Loucy (cell line): ENCODE measurements around the gene RBFOX2.
"Not testable (repeated sequence)": the region's sequence is repeated elsewhere in the genome, so short reads cannot be mapped to it uniquely, and the experiment has no call there.

Source experiments
- H2AFZ ChIP-seq: fragments of 200-600 bp; sonication (generic); 2 replicates; pipeline ENCODE4 v1.6.0; 2016; ENCODE audit warnings: antibody characterized with exemption, mild to moderate bottlenecking, low read length, moderate library complexity
- H3F3A ChIP-seq: fragments of 200-600 bp; 2 replicates; pipeline ENCODE4 v1.6.0; 2016; ENCODE audit warnings: antibody characterized with exemption, low read depth, mild to moderate bottlenecking
- H3K27me3 ChIP-seq: fragments of 200-600 bp; sonication (generic); 2 replicates; pipeline ENCODE4 v1.6.1; 2014; ENCODE audit warnings: low read length, mild to moderate bottlenecking; ENCODE audit not compliant: insufficient read depth, poor library complexity, severe bottlenecking
- H3K36me3 ChIP-seq: fragments of 200-600 bp; sonication (generic); 2 replicates; pipeline ENCODE4 v1.6.1; 2016; ENCODE audit warnings: low read length; ENCODE audit not compliant: insufficient read depth
- H3K4me1 ChIP-seq: fragments of 200-600 bp; sonication (generic); 2 replicates; pipeline ENCODE4 v1.5.1; 2014; ENCODE audit warnings: low read length, mild to moderate bottlenecking; ENCODE audit not compliant: insufficient read depth, poor library complexity, severe bottlenecking
- H3K4me2 ChIP-seq: fragments of 200-600 bp; sonication (generic); 2 replicates; pipeline ENCODE4 v1.6.0; 2014; ENCODE audit warnings: antibody characterized with exemption, low read length, low read depth, mild to moderate bottlenecking; ENCODE audit not compliant: poor library complexity, severe bottlenecking
- H3K4me3 ChIP-seq: fragments of 200-600 bp; sonication (generic); 2 replicates; pipeline ENCODE4 v1.5.1; 2014; ENCODE audit warnings: low read length, mild to moderate bottlenecking, mixed read lengths; ENCODE audit not compliant: poor library complexity, severe bottlenecking
- H3K79me2 ChIP-seq: fragments of 200-600 bp; sonication (generic); 2 replicates; pipeline ENCODE4 v1.6.1; 2014; ENCODE audit warnings: low read length; ENCODE audit not compliant: insufficient read depth
- H3K9ac ChIP-seq: fragments of 200-600 bp; sonication (generic); 2 replicates; pipeline ENCODE4 v1.6.0; 2014; ENCODE audit warnings: mild to moderate bottlenecking, low read depth, low read length, moderate library complexity; ENCODE audit not compliant: poor library complexity, severe bottlenecking
- H3K9me2 ChIP-seq: fragments of 200-600 bp; sonication (generic); replicated peaks from 2 replicates; pipeline ENCODE4 v1.6.1; 2016; ENCODE audit warnings: low read depth, low read length, mixed read lengths
- H3K9me3 ChIP-seq: fragments of 200-600 bp; sonication (generic); 2 replicates; pipeline ENCODE4 v1.6.1; 2014; ENCODE audit warnings: mild to moderate bottlenecking, antibody characterized with exemption, low read length, low read depth; ENCODE audit not compliant: insufficient read depth
- H4K20me1 ChIP-seq: fragments of 200-600 bp; sonication (generic); 2 replicates; pipeline ENCODE4 v1.6.0; 2014; ENCODE audit warnings: antibody characterized with exemption, low read length, mild to moderate bottlenecking; ENCODE audit not compliant: insufficient read depth, poor library complexity, severe bottlenecking
- EZH2phosphoT487 ChIP-seq: fragments of 200-600 bp; IDR thresholded peaks from 2 replicates; pipeline ENCODE4 v1.6.1; 2018; ENCODE audit warnings: antibody characterized with exemption, mild to moderate bottlenecking, moderate library complexity, borderline replicate concordance
- TF ChIP-seq, protein P1 (sequence below): fragments of 200-600 bp; sonication (generic); conservative IDR thresholded peaks from 2 replicates; pipeline ENCODE4 v1.5.1; 2014; ENCODE audit warnings: mild to moderate bottlenecking, antibody characterized with exemption, low read length

Gene RBFOX2

DNA sequence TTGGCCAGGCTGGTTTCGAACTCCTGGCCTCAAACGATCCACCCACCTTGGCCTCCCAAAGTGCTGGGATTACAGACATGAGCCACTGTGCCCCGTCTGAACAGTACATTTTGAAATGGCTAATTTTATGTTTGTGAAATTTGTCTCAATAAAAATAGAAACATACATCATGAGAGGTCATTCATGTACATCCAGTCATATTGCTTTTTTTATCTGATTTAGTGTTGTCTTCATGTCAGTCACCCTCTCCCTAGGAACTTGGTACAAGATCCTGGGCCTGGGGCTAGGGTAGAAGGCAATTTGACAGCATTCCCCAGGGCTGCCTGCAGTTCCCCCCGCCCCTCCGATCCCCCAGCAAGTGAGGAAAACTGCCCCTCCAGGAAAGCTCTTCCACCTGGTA lies 46.6 kb upstream of the RBFOX2 start:
- H4K20me1 ChIP-seq = no peaks in the 10 kb centered on the region
- H3K9me3 ChIP-seq = no peaks in the 10 kb centered on the region
- no peaks in the 10 kb centered on the region for H3K9me2 ChIP-seq
- H3K4me3 ChIP-seq = no peak overlapping the region
- no peak for TF ChIP-seq EZH2phosphoT487
- TF ChIP-seq, protein P1, sequence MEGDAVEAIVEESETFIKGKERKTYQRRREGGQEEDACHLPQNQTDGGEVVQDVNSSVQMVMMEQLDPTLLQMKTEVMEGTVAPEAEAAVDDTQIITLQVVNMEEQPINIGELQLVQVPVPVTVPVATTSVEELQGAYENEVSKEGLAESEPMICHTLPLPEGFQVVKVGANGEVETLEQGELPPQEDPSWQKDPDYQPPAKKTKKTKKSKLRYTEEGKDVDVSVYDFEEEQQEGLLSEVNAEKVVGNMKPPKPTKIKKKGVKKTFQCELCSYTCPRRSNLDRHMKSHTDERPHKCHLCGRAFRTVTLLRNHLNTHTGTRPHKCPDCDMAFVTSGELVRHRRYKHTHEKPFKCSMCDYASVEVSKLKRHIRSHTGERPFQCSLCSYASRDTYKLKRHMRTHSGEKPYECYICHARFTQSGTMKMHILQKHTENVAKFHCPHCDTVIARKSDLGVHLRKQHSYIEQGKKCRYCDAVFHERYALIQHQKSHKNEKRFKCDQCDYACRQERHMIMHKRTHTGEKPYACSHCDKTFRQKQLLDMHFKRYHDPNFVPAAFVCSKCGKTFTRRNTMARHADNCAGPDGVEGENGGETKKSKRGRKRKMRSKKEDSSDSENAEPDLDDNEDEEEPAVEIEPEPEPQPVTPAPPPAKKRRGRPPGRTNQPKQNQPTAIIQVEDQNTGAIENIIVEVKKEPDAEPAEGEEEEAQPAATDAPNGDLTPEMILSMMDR = no peak
- H3K36me3 ChIP-seq = no peaks in the 10 kb centered on the region
- H3K27me3 ChIP-seq = no peaks in the 10 kb centered on the region
- H3K79me2 ChIP-seq = no peaks in the 10 kb centered on the region
- H2AFZ ChIP-seq = no peak overlapping the region
- no peak overlapping the region for H3K4me2 ChIP-seq
- no peak overlapping the region for H3K9ac ChIP-seq
- H3K4me1 ChIP-seq = no peaks in the 10 kb centered on the region
- no peaks in the 10 kb centered on the region for H3F3A ChIP-seq

DNA sequence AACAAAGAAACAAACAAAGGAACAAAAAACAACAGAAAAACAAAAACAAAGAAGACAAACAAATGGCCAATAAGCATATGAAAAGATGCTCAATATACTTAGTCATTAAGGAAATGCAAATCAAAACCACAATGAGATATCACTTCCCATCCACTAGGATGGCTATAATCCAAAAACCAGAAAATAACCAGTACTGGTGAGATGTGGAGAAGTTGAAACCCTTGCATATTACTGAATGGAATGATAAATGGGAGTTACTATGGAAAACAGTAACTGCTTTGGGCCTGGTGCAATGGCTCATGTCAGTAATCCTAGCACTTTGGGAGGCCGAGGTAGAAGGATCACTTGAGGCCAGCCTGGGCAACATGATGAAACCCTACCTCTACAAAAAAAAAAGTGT lies 44.9 kb upstream of the RBFOX2 start:
- H3K27me3 ChIP-seq = no peaks in the 10 kb centered on the region
- no peak overlapping the region for H3K4me3 ChIP-seq
- no peaks in the 10 kb centered on the region for H3K36me3 ChIP-seq
- H4K20me1 ChIP-seq = no peaks in the 10 kb centered on the region
- TF ChIP-seq, protein P1 = no peak
- TF ChIP-seq EZH2phosphoT487 = no peak
- H3K9ac ChIP-seq = no peak overlapping the region
- H3F3A ChIP-seq = no peaks in the 10 kb centered on the region
- no peaks in the 10 kb centered on the region for H3K9me3 ChIP-seq
- no peaks in the 10 kb centered on the region for H3K79me2 ChIP-seq
- H3K4me1 ChIP-seq = no peaks in the 10 kb centered on the region
- H3K9me2 ChIP-seq = no peaks in the 10 kb centered on the region
- H3K4me2 ChIP-seq = no peak overlapping the region
- H2AFZ ChIP-seq = no peak overlapping the region

DNA sequence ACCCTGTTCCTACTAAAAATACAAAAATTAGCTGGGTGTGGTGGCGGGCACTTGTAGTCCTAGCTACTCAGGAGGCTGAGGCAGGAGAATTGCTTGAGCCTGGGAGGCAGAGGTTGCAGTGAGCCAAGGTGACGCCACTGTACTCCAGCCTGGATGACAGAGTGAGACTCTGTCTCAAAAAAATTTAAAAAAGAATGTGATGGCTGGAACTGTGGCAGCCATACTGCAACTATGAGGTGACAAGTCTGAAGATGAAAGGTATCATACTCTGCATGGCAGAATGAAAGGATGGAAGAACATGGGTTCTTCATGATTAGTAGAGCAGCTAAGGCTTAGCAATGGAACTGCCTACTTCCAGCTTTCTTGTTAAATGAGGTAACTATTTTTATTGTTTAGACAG lies 42.0 kb upstream of the RBFOX2 start:
- H3F3A ChIP-seq, H3K79me2 ChIP-seq, H3K9ac ChIP-seq, H3K36me3 ChIP-seq, H3K27me3 ChIP-seq, H3K4me1 ChIP-seq, H3K9me2 ChIP-seq, H3K4me3 ChIP-seq, H3K9me3 ChIP-seq, H4K20me1 ChIP-seq, H2AFZ ChIP-seq, H3K4me2 ChIP-seq: not testable (repeated sequence)

DNA sequence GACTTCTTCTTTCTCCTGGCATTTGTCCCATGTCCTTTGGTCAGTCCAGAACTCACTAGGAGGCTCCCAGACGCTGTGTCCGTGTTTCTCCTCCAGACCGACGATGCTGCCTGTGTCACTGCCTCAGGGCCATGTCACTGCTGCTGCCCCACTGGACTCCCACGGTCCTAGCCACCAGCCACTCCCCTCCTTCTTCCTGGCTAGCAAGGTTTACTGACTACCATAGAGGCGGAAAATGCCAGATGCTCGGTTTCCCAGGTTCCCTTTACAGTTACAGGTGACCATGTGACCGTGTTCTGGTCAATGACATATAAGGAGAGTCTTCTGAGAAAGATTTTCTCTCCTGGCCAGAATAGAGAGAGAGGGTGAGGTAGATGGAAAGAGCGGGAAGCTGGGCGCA lies 40.7 kb upstream of the RBFOX2 start:
- H3K79me2 ChIP-seq = no peaks in the 10 kb centered on the region
- peaks cover 4% of the 10 kb centered on the region for H3K4me1 ChIP-seq
- no peaks in the 10 kb centered on the region for H3K27me3 ChIP-seq
- no peak overlapping the region for H3K9ac ChIP-seq
- H4K20me1 ChIP-seq = no peaks in the 10 kb centered on the region
- TF ChIP-seq, protein P1 = no peak
- no peak for TF ChIP-seq EZH2phosphoT487
- H2AFZ ChIP-seq = no peak overlapping the region
- no peaks in the 10 kb centered on the region for H3F3A ChIP-seq
- no peaks in the 10 kb centered on the region for H3K9me2 ChIP-seq
- no peaks in the 10 kb centered on the region for H3K9me3 ChIP-seq
- H3K36me3 ChIP-seq = no peaks in the 10 kb centered on the region
- H3K4me2 ChIP-seq = no peak overlapping the region
- H3K4me3 ChIP-seq = no peak overlapping the region
